H1 (cell line): ENCODE results near the gene FHL2. TPM values are rescaled to one million over a fixed set of nuclear protein-coding genes. Genes with fewer than 3 reads are reported as not detected.
A peak's percentile ranks its signal among the peaks of the same experiment; 100 is the strongest.

ENCODE experiments used
- CTCF ChIA-PET: fragments of 300-600 bp; sonication (Branson Sonifier 250); formaldehyde crosslinking; loops from one replicate; lab custom pipeline; 2021; ENCODE audit not compliant: partially characterized antibody; lab: Charles Lee
- POLR2A ChIA-PET: fragments of 300-600 bp; sonication (Branson Sonifier 250); formaldehyde crosslinking; loops from one replicate; lab custom pipeline; 2021; ENCODE audit warnings: inconsistent platforms; ENCODE audit not compliant: partially characterized antibody; lab: Charles Lee
- DNase-seq, 2 experiments: peaks; one replicate each; pipeline versions ENCODE4 v3.0.0 to v3.0.0-alpha.2; 2010 to 2022; ENCODE audit warnings: low spot score in 2 of 2, low read depth in 1 of 2, mixed read lengths in 1 of 2
- FAIRE-seq: peaks from 2 replicates; lab custom pipeline; 2011; peaks lifted over from hg19 to GRCh38; lab: Jason Lieb, UNC
- H2AFZ ChIP-seq: 2 replicates; pipeline ENCODE4 v1.8.1; 2012; ENCODE audit warnings: low read length, inconsistent platforms
- H2AK5ac ChIP-seq: 2 replicates; pipeline ENCODE4 v1.6.1; 2013; ENCODE audit warnings: low read depth, low read length
- H2BK120ac ChIP-seq: replicated peaks from 2 replicates; pipeline ENCODE3; 2013; ENCODE audit warnings: low read depth, low read length, inconsistent platforms
- H2BK12ac ChIP-seq: 2 replicates; pipeline ENCODE4 v1.6.1; 2013; ENCODE audit warnings: low read depth, low read length
- H2BK15ac ChIP-seq: 2 replicates; pipeline ENCODE4 v1.6.1; 2013; ENCODE audit warnings: low read length
- H2BK20ac ChIP-seq: 2 replicates; pipeline ENCODE4 v1.6.1; 2013; ENCODE audit warnings: low read length
- H2BK5ac ChIP-seq: 2 replicates; pipeline ENCODE4 v1.6.1; 2013; ENCODE audit warnings: low read depth, low read length
- H3K14ac ChIP-seq: 2 replicates; pipeline ENCODE4 v1.6.1; 2013; ENCODE audit warnings: inconsistent platforms; ENCODE audit not compliant: insufficient read length
- H3K18ac ChIP-seq: 2 replicates; pipeline ENCODE4 v1.6.1; 2013; ENCODE audit warnings: low read length; ENCODE audit errors: extremely low read depth
- H3K23ac ChIP-seq: 2 replicates; pipeline ENCODE4 v1.6.1; 2013; ENCODE audit warnings: inconsistent platforms; ENCODE audit not compliant: insufficient read length
- H3K23me2 ChIP-seq: 2 replicates; pipeline ENCODE4 v1.6.1; 2013; ENCODE audit warnings: low read depth, low read length
- H3K27ac ChIP-seq: 2 replicates; pipeline ENCODE4 v1.6.1; 2011; ENCODE audit warnings: low read depth, low read length, inconsistent platforms
- H3K27me3 ChIP-seq, 4 experiments: replicated peaks in 1 of 4; 1 replicate in 1 of 4; 2 replicates in 3 of 4; pipeline versions ENCODE4 v1.6.1 to v1.8.1; 2011 to 2013; ENCODE audit warnings: low read length in 3 of 4, mild to moderate bottlenecking in 3 of 4, inconsistent platforms in 2 of 4, mixed read lengths in 2 of 4, moderate library complexity in 1 of 4; ENCODE audit not compliant: control insufficient read depth in 3 of 4, insufficient read depth in 3 of 4; ENCODE audit errors: extremely low read depth in 1 of 4
- H3K36me3 ChIP-seq, 4 experiments: 2 replicates each; pipeline versions ENCODE4 v1.6.1 to v1.8.1; 2011 to 2013; ENCODE audit warnings: mild to moderate bottlenecking in 4 of 4, low read length in 3 of 4, moderate library complexity in 2 of 4, control low read depth in 1 of 4, inconsistent platforms in 1 of 4; ENCODE audit not compliant: insufficient read depth in 4 of 4, control insufficient read depth in 2 of 4
- H3K4ac ChIP-seq: replicated peaks from 2 replicates; pipeline ENCODE3; 2013; ENCODE audit warnings: low read length, low read depth, mixed read lengths, inconsistent platforms; ENCODE audit not compliant: insufficient read length
- H3K4me1 ChIP-seq, 4 experiments: replicated peaks in 1 of 4; 1 replicate in 1 of 4; 2 replicates in 3 of 4; pipeline versions ENCODE4 v1.6.1 to v1.8.1; 2011 to 2013; ENCODE audit warnings: low read length in 3 of 4, inconsistent platforms in 2 of 4, mixed read lengths in 1 of 4; ENCODE audit not compliant: insufficient read depth in 4 of 4, control insufficient read depth in 3 of 4
- H3K4me2 ChIP-seq, 2 experiments: 2 replicates each; pipeline versions ENCODE4 v1.6.1 to v1.8.1; 2011 to 2013; ENCODE audit warnings: low read depth in 2 of 2, low read length in 2 of 2, control low read depth in 1 of 2, inconsistent platforms in 1 of 2, mild to moderate bottlenecking in 1 of 2; ENCODE audit not compliant: insufficient read depth in 1 of 2
- H3K4me3 ChIP-seq, 4 experiments: fragments of 200-600, 300-600 bp in 1 of 4; sonication (generic), shearing (Covaris generic), sonication (Bioruptor Twin) in 1 of 4; 2 replicates each; pipeline versions ENCODE4 v1.5.1 to v1.8.1; 2011 to 2016; ENCODE audit warnings: low read length in 4 of 4, low read depth in 3 of 4, control low read depth in 2 of 4, inconsistent platforms in 2 of 4, mild to moderate bottlenecking in 2 of 4, mixed read lengths in 1 of 4, moderate library complexity in 1 of 4; ENCODE audit not compliant: insufficient read depth in 2 of 4; ENCODE audit errors: extremely low read depth in 1 of 4
- H3K56ac ChIP-seq: replicated peaks from 2 replicates; pipeline ENCODE3; 2013; ENCODE audit warnings: low read depth, mild to moderate bottlenecking, mixed read lengths, low read length, inconsistent platforms; ENCODE audit not compliant: insufficient read length
- H3K79me1 ChIP-seq: 2 replicates; pipeline ENCODE4 v1.6.1; 2013; ENCODE audit warnings: low read depth, low read length, control low read depth
- H3K79me2 ChIP-seq, 2 experiments: 2 replicates each; pipeline versions ENCODE4 v1.6.1 to v1.8.1; 2012 to 2013; ENCODE audit warnings: low read length in 2 of 2, mild to moderate bottlenecking in 2 of 2, inconsistent platforms in 1 of 2; ENCODE audit not compliant: insufficient read depth in 2 of 2, control insufficient read depth in 1 of 2
- H3K9ac ChIP-seq, 4 experiments: replicated peaks in 1 of 4; 1 replicate in 1 of 4; 2 replicates in 3 of 4; pipeline versions ENCODE4 v1.6.1 to v1.8.1; 2011 to 2013; ENCODE audit warnings: low read depth in 3 of 4, low read length in 3 of 4, control low read depth in 2 of 4, mild to moderate bottlenecking in 2 of 4, moderate library complexity in 2 of 4, inconsistent platforms in 1 of 4; ENCODE audit errors: extremely low read depth in 1 of 4
- H3K9me3 ChIP-seq, 2 experiments: 2 replicates each; pipeline versions ENCODE4 v1.6.1 to v1.8.1; 2012 to 2013; ENCODE audit warnings: mild to moderate bottlenecking in 2 of 2, moderate library complexity in 2 of 2, control low read depth in 1 of 2, inconsistent platforms in 1 of 2, low read depth in 1 of 2, low read length in 1 of 2, mixed read lengths in 1 of 2; ENCODE audit not compliant: insufficient read depth in 2 of 2
- H4K20me1 ChIP-seq, 2 experiments: replicated peaks in 1 of 2; 2 replicates each; pipeline versions ENCODE3 to v1.8.1; 2011 to 2013; ENCODE audit warnings: inconsistent platforms in 2 of 2, low read length in 2 of 2, mild to moderate bottlenecking in 1 of 2; ENCODE audit not compliant: insufficient read depth in 2 of 2, control insufficient read depth in 1 of 2
- H4K5ac ChIP-seq: 2 replicates; pipeline ENCODE4 v1.6.1; 2013; ENCODE audit warnings: low read length, low read depth, mixed read lengths, inconsistent platforms; ENCODE audit not compliant: insufficient read length
- H4K8ac ChIP-seq: 2 replicates; pipeline ENCODE4 v1.8.0; 2013; ENCODE audit warnings: mild to moderate bottlenecking, moderate library complexity, low read length, inconsistent platforms; ENCODE audit not compliant: insufficient read depth; ENCODE audit errors: extremely low read depth
- H4K91ac ChIP-seq: replicated peaks from 2 replicates; pipeline ENCODE3; 2013; ENCODE audit warnings: low read length, mixed read lengths, inconsistent platforms; ENCODE audit not compliant: insufficient read length
- RAD21 ChIP-seq, 2 experiments: IDR thresholded peaks in 1 of 2; conservative IDR thresholded peaks in 1 of 2; 2 replicates each; pipeline ENCODE4 v1.6.1; 2011; ENCODE audit warnings: low read depth in 2 of 2, low read length in 2 of 2, improper control_type of control experiment in 1 of 2, inconsistent platforms in 1 of 2, mild to moderate bottlenecking in 1 of 2, moderate library complexity in 1 of 2
- WGBS, 2 experiments: shearing (Covaris generic) in 1 of 2; methylation state at CpG; one replicate each; pipeline versions ENCODE4 v1.1.6 to v1.1.7; 2013 to 2015; ENCODE audit warnings: low lambda C conversion rate in 2 of 2, mixed read lengths in 2 of 2, inconsistent platforms in 1 of 2, low coverage in 1 of 2, missing lambda C conversion rate in 1 of 2; ENCODE audit not compliant: insufficient replicate concordance in 2 of 2, insufficient coverage in 1 of 2, insufficient read length in 1 of 2; ENCODE audit errors: extremely low coverage in 1 of 2, missing lambda C conversion rate in 1 of 2; 5-methylcytosine and 5-hydroxymethylcytosine counted together
- polyA plus RNA-seq, 7 experiments: library from polyadenylated mRNA; depleted of rRNA in 3 of 7; stranded (reverse) in 5 of 7; unstranded in 2 of 7; fragments of >200 nt in 5 of 7; fragments of 200-250 nt in 2 of 7; gene quantifications; 1 replicate in 5 of 7; 2 replicates in 1 of 7; 4 replicates in 1 of 7; pipeline versions ENCODE4 v1.2.1 to v1.2.3, GENCODE V29; 2011 to 2013; ENCODE audit warnings: missing spikeins in 2 of 7, mixed read lengths in 2 of 7
- total RNA-seq: library from RNA; stranded (reverse); fragmentation: NEBNext Ultra II Directional; extraction: Animal tissue kit (Norgen Biotek cat#: 25700); gene quantifications from 2 replicates; pipeline ENCODE4 v1.2.1, GENCODE V29; 2021

FHL2 gene
- total and polyA plus RNA-seq, 2 of the 8 experiments (the other 6 are each of a cell fraction or from before 2014, with no cell fraction given): 33.2 to 64.3 TPM

DNA sequence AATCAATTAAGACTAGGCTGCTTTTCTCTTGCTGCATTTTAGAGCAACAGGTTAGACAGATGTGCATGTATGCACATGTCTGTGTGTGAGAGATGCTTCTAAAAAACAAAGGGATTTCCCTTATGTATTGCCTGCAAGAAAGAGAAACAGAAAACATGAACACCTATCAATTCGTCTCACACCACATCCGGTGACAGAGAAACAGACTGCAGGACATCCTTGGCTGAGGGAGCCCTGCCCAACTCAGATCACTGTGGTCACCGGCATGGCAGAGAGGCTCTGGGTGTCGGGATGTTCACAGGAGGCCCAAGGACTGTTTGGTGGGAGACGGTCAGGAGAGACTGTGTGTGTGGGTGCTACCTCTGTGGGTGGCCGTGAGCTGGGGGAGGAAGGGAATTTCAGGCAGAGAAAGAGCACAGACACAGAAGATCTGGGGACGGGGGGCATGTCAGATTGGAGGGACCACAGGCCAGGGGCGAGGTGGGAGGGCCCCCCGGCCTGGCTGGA lies 24.9 kb downstream of the FHL2 start:
- Histone ChIP-seq H3K4me1 (no peaks in the 10 kb centered on the region; a peak in 2 of 7 replicates), H2AK5ac (no peak overlapping the region), H2BK15ac (no peak overlapping the region), H3K56ac (no peak overlapping the region), H3K9me3 (no peaks in the 10 kb centered on the region), H3K18ac (no peak overlapping the region), H3K79me1 (no peaks in the 10 kb centered on the region), H2BK120ac (no peak overlapping the region), H4K20me1 (no peaks in the 10 kb centered on the region), H3K14ac (no peak overlapping the region), H3K23me2 (no peaks in the 10 kb centered on the region), H2BK20ac (no peak overlapping the region), H2BK5ac (no peak overlapping the region), H4K8ac (no peak overlapping the region), H3K4me3 (no peak overlapping the region), H3K27me3 (no peaks in the 10 kb centered on the region), H3K36me3 (peaks cover 0 to 16% (median 0%) of the 10 kb centered on the region in 4 experiments; a peak in 4 of 8 replicates), H2AFZ (no peak overlapping the region), H3K4me2 (no peak overlapping the region), H3K27ac (no peak overlapping the region), H4K91ac (no peak overlapping the region), H4K5ac (no peak overlapping the region), H3K23ac (no peak overlapping the region), H2BK12ac (no peak overlapping the region), H3K4ac (no peak overlapping the region), H3K79me2 (no peaks in the 10 kb centered on the region), H3K9ac (0 out of 7 replicates have a peak overlapping the region, but pooled peaks of 1 of the 4 experiments have one; percentile 18)
- FAIRE-seq (no peak), DNase-seq (no peak)
- CTCF ChIA-PET: interaction anchor here (6.6 kb wide), 1 partner anchor 146 kb away, joined by 67 read pairs; no protein-coding TSS in a partner anchor
- WGBS, 2 experiments: 95% methylated on average over 9 of the region's 9 CpGs; no CpG with 5 or more reads in 1 of the 2 experiments
- POLR2A ChIA-PET: interaction anchor here (1.8 kb wide), 1 partner anchor 24 kb away, joined by 6 read pairs; the partner anchor contains the start of gene FHL2
- TF ChIP-seq RAD21 (IDR thresholded peaks at IDR 0.05 in 1 of 2, conservative IDR thresholded peaks at IDR 0.05 in 1 of 2; ENCODE audit: low read depth in 2 of 2, low read length in 2 of 2): no peak
